ENCODE measurements around the gene DLAT. TPM values are rescaled to one million over a fixed set of nuclear protein-coding genes. Genes with fewer than 3 reads are reported as not detected.

Gene DLAT
- total and polyA plus RNA-seq, 2 experiments from 2014 or later, result 27.9 to 42.1 TPM

DNA sequence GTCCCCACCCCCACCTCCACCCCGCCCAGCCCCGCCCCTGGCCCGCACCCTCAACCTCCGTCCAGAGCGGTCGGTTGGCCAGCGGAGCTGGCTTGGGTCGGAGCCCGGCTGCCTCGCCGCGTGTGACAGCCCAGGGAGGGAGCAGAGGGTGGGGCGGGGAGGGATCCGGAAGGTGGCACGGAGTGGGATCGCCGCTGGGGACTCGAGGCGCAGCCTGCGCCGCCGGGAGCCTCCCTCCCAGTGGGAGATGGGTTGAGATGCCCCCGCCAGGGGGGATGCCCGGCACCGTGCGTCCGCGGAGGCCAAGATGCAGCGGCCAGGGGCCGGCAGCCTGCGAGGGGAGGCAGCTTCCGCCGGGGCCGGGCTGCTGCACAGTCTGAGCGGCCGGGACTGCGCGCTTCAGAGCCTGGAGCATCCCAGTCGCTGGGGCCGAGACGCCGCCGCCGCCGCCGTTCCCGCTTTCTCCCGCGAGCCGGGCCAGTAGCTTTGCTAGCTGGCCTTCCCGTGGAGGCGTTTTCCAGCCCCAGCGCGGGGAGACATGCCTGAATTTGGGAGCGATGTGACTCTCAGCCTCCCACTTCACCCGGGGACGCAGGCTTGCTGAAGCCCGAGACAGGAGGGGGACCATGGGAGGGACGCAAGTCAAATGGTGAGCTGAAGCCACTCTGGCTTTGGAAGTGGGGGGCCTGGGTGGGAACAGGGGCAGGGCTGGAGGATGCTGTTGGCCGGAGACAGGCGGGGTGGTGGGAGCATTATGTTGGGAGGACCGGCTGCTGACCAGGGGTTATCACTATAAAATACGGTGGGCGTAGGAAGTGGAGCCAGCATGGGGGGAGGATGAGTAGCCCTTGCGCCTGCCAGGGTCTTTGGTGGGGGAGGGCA lies 47.8 kb upstream of the DLAT start:
- WGBS (ENCODE audit: low lambda C conversion rate, missing lambda C conversion rate), result 4% methylated on average over 30 of the region's 65 CpGs
- TF ChIP-seq, protein P1, sequence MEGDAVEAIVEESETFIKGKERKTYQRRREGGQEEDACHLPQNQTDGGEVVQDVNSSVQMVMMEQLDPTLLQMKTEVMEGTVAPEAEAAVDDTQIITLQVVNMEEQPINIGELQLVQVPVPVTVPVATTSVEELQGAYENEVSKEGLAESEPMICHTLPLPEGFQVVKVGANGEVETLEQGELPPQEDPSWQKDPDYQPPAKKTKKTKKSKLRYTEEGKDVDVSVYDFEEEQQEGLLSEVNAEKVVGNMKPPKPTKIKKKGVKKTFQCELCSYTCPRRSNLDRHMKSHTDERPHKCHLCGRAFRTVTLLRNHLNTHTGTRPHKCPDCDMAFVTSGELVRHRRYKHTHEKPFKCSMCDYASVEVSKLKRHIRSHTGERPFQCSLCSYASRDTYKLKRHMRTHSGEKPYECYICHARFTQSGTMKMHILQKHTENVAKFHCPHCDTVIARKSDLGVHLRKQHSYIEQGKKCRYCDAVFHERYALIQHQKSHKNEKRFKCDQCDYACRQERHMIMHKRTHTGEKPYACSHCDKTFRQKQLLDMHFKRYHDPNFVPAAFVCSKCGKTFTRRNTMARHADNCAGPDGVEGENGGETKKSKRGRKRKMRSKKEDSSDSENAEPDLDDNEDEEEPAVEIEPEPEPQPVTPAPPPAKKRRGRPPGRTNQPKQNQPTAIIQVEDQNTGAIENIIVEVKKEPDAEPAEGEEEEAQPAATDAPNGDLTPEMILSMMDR (IDR thresholded peaks at IDR 0.05; ENCODE audit: poor library complexity), result no peak
- TF ChIP-seq EZH2phosphoT487 (IDR thresholded peaks at IDR 0.05; ENCODE audit: low read depth, severe bottlenecking, unreplicated experiment) (no peak), EZH2 (IDR thresholded peaks at IDR 0.05; ENCODE audit: borderline replicate concordance) (no peak)
- Histone ChIP-seq H3K9me3 (ENCODE audit: low read depth) (no peaks in the 10 kb centered on the region), H3K79me2 (no peaks in the 10 kb centered on the region), H3K4me1 (ENCODE audit: insufficient read depth) (peaks cover 13% of the 10 kb centered on the region), H3K4me3 (peak overlapping the region; percentile 72), H3K36me3 (replicated peaks; ENCODE audit: insufficient read depth, low read depth) (no peaks in the 10 kb centered on the region), H3K27me3 (no peaks in the 10 kb centered on the region), H3K9me2 (replicated peaks; ENCODE audit: insufficient read depth) (no peaks in the 10 kb centered on the region), H3K27ac (peak overlapping the region; percentile 45), H2AFZ (peak overlapping the region; percentile 71), H3K4me2 (peak overlapping the region; percentile 97), H4K20me1 (ENCODE audit: insufficient read depth, poor library complexity, severe bottlenecking) (no peaks in the 10 kb centered on the region)
- DNase-seq (ENCODE audit: low spot score), result peak; percentile 73

DNA sequence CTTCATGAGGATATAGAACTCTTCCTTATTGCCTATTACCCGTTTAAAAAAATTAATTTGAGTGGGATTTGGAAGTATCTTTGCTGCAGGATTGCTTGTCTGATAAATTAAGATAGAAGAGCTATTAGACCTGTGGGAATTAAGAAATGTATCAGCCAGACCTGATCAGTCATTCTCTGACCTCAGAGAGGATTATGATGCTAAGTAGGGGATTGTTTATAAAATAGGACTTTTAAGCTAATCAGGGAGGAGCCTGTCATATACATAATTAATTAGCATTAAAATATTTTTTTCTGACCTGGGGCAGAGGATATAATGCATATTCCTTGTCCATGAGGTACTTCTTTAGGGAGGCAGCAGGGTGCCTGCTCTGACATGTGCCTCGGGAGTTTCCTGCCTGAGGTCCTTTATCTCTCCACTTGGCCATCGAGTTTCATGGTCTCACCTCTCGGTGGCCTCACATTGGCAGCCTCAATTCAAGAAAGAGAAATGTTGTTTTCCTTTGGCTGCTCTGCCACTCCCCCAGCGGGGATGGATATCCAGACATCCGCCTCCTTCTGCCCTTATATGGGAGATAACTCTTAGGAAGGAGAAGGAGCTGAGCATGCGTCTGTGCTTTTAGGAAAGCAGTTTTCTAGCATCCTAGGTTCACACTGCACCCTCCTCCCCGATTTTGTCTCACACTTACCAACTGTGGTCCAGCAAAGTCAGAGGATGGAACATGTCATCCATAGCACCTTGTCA lies 47.0 kb upstream of the DLAT start:
- Histone ChIP-seq H3K4me1 (ENCODE audit: insufficient read depth) (peaks cover 13% of the 10 kb centered on the region), H3K9me3 (ENCODE audit: low read depth) (no peaks in the 10 kb centered on the region), H4K20me1 (ENCODE audit: insufficient read depth, poor library complexity, severe bottlenecking) (no peaks in the 10 kb centered on the region), H3K36me3 (replicated peaks; ENCODE audit: insufficient read depth, low read depth) (no peaks in the 10 kb centered on the region), H3K4me3 (peak overlapping the region; percentile 72), H3K4me2 (peak overlapping the region; percentile 97), H3K27me3 (no peaks in the 10 kb centered on the region), H3K27ac (peak overlapping the region; percentile 3), H3K79me2 (no peaks in the 10 kb centered on the region), H3K9me2 (replicated peaks; ENCODE audit: insufficient read depth) (no peaks in the 10 kb centered on the region), H2AFZ (peak overlapping the region; percentile 71)
- TF ChIP-seq EZH2phosphoT487 (IDR thresholded peaks at IDR 0.05; ENCODE audit: low read depth, severe bottlenecking, unreplicated experiment), result no peak
- TF ChIP-seq EZH2 (IDR thresholded peaks at IDR 0.05; ENCODE audit: borderline replicate concordance), result no peak
- TF ChIP-seq, protein P1 (IDR thresholded peaks at IDR 0.05; ENCODE audit: poor library complexity), result no peak
- DNase-seq (ENCODE audit: low spot score), result peak; percentile 74
- 18% methylated on average over 8 of the region's 8 CpGs for WGBS (ENCODE audit: low lambda C conversion rate, missing lambda C conversion rate)

DNA sequence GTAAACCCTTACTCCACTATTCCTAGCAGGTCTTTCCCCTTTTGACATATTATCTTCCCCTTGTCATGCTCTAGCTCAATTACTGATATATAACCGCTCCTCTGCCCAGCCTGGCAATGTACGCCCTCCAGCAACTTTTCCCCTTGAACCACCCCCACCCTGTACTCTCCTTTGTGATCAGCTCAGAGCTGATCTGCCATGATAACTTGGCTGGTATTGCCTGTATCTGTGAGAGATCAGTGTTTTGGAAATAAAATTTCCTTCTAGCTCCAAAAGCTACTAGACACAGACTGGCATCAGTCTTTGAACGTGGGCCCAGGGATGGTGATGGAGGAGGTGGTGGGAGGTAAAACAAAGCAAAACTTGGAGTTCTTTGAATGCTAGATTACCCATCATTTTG lies 45.1 kb upstream of the DLAT start:
- TF ChIP-seq, protein P1 (IDR thresholded peaks at IDR 0.05; ENCODE audit: poor library complexity), result no peak
- no peak for TF ChIP-seq EZH2phosphoT487 (IDR thresholded peaks at IDR 0.05; ENCODE audit: low read depth, severe bottlenecking, unreplicated experiment)
- no peak for TF ChIP-seq EZH2 (IDR thresholded peaks at IDR 0.05; ENCODE audit: borderline replicate concordance)
- no peak for DNase-seq (ENCODE audit: low spot score)
- WGBS (ENCODE audit: low lambda C conversion rate, missing lambda C conversion rate), result 93% methylated on average over 3 of the region's 3 CpGs
- H2AFZ ChIP-seq, result no peak overlapping the region
- H3K9me3 ChIP-seq (ENCODE audit: low read depth), result no peaks in the 10 kb centered on the region
- H3K27ac ChIP-seq, result no peak overlapping the region
- peaks cover 3% of the 10 kb centered on the region for H3K79me2 ChIP-seq
- H3K4me3 ChIP-seq, result no peak overlapping the region
- no peak overlapping the region for H3K4me2 ChIP-seq
- H3K4me1 ChIP-seq (ENCODE audit: insufficient read depth), result peaks cover 20% of the 10 kb centered on the region
- no peaks in the 10 kb centered on the region for H3K36me3 ChIP-seq (replicated peaks; ENCODE audit: insufficient read depth, low read depth)
- no peaks in the 10 kb centered on the region for H3K9me2 ChIP-seq (replicated peaks; ENCODE audit: insufficient read depth)
- no peaks in the 10 kb centered on the region for H4K20me1 ChIP-seq (ENCODE audit: insufficient read depth, poor library complexity, severe bottlenecking)
- no peaks in the 10 kb centered on the region for H3K27me3 ChIP-seq
